ENCODE data around the gene PBX3. TPM values are rescaled to one million over a fixed set of nuclear protein-coding genes. Genes with fewer than 3 reads are reported as not detected.

PBX3 gene
- total RNA-seq, 1 donor from 2014 or later: 71.6 TPM

DNA sequence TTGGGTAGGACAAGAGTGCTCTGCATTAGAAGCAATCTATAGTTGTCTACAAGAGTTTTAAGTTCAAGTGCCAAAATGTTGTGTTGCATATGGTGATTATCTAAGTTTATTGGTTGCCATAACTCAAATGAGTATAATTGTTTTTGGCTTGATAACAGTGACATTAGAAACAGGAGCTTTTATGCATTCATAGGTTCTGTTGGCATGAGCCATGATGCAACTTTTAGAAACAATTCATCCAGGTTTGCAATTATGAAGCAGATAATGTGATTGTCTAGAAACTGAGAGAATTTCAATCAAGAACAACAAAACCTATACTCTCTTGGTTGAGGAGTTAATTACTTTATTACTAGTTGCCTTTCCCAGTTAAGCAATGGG is 137.0 kb downstream of the PBX3 start:
- H3K9me3 Mint-ChIP-seq: no peaks in the 10 kb centered on the region
- H3K4me3 Mint-ChIP-seq: no peak overlapping the region
- no peaks in the 10 kb centered on the region for H3K27me3 Mint-ChIP-seq (ENCODE audit: low read depth)
- H3K4me1 Mint-ChIP-seq: peaks cover 42% of the 10 kb centered on the region
- H3K27ac Mint-ChIP-seq (ENCODE audit: unreplicated experiment): no peak overlapping the region
- H3K36me3 Mint-ChIP-seq (ENCODE audit: low read depth): no peaks in the 10 kb centered on the region
- TF ChIP-seq, protein P1, sequence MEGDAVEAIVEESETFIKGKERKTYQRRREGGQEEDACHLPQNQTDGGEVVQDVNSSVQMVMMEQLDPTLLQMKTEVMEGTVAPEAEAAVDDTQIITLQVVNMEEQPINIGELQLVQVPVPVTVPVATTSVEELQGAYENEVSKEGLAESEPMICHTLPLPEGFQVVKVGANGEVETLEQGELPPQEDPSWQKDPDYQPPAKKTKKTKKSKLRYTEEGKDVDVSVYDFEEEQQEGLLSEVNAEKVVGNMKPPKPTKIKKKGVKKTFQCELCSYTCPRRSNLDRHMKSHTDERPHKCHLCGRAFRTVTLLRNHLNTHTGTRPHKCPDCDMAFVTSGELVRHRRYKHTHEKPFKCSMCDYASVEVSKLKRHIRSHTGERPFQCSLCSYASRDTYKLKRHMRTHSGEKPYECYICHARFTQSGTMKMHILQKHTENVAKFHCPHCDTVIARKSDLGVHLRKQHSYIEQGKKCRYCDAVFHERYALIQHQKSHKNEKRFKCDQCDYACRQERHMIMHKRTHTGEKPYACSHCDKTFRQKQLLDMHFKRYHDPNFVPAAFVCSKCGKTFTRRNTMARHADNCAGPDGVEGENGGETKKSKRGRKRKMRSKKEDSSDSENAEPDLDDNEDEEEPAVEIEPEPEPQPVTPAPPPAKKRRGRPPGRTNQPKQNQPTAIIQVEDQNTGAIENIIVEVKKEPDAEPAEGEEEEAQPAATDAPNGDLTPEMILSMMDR (conservative IDR thresholded peaks at IDR 0.05): no peak
- no peak for DNase-seq (ENCODE audit: low read depth, low spot score)

DNA sequence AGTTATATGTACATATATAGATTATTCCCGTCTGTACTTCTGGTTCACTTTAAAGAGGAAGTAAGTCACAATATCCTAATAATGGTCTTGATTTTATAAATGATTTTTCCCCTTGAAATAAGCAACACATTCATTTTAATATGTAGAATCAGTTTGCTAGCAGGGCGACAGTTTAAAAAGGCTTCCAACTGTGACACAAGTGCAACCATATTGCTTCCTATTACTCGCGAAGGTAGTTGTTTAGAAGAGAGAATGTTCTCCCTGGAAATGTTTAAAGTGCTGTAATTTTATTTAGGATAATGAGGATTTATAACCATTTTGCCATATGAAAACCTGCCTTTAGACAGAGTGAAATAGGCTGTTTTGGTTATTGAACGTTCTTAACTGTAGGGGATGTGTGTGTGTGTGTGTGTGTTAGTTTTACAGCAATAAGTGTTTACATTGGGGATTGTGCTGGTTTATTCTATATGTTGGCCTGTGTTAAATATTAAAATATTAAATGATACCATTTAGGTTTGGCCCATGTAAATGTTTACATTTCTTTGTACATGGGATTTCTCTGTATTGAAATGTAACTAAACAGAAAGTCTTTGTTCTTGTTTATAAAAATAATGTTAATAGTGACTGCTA is 138.3 kb downstream of the PBX3 start:
- Mint-ChIP-seq H3K4me1 (peaks cover 51% of the 10 kb centered on the region), H3K27ac (ENCODE audit: unreplicated experiment) (no peak overlapping the region), H3K9me3 (no peaks in the 10 kb centered on the region)

DNA sequence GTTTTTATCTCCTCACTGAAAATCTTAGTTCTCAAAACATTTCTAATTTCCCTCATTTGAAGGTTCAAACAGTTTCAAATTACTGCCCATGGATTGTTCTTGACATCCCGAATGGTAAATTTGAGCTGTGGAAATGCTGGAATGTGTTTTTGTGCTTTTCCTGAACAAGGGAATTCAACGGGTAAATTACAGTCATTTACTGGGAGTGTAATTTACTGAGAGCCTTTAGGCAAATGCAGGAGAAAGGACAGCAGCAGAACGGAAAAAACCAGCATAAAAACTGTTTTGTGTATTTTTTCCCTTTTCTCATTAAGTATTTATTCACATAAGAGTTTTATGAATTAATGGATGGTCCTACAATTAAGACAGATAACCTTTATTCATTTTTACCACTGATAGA is 139.2 kb downstream of the PBX3 start:
- H3K9me3 Mint-ChIP-seq: no peaks in the 10 kb centered on the region
- no peak overlapping the region for H3K27ac Mint-ChIP-seq (ENCODE audit: unreplicated experiment)
- no peak overlapping the region for H3K4me3 Mint-ChIP-seq
- DNase-seq (ENCODE audit: low read depth, low spot score): no peak
- TF ChIP-seq, protein P1 (conservative IDR thresholded peaks at IDR 0.05): no peak
- H3K36me3 Mint-ChIP-seq (ENCODE audit: low read depth): no peaks in the 10 kb centered on the region
- H3K4me1 Mint-ChIP-seq: peaks cover 51% of the 10 kb centered on the region
- H3K27me3 Mint-ChIP-seq (ENCODE audit: low read depth): no peaks in the 10 kb centered on the region

More for the DNA sequence above, 138.3 kb downstream of the PBX3 start:
- no peaks in the 10 kb centered on the region for H3K36me3 Mint-ChIP-seq (ENCODE audit: low read depth)
- no peak for DNase-seq (ENCODE audit: low read depth, low spot score)
- H3K4me3 Mint-ChIP-seq: peak overlapping the region; percentile 4
- no peaks in the 10 kb centered on the region for H3K27me3 Mint-ChIP-seq (ENCODE audit: low read depth)
- TF ChIP-seq, protein P1 (conservative IDR thresholded peaks at IDR 0.05): no peak

DNA sequence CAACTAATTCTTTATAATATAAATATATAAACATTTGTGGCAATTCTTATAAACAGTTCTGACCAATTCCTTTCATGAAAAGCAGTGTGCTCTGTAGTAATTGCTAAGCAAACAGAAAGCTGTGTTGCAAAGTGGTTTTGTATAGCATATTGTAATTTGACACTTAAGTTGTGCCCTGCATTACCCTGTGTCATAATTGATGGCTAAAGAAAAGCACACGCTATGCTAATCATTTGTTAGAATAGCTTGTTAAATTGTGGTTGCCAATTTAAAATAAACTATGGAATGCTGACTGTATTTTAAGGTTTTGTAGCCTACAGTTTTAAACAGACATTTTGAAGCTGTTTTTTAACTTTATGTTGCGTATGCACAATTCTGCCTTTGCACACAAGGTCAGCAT is 140.0 kb downstream of the PBX3 start:
- peaks cover 51% of the 10 kb centered on the region for H3K4me1 Mint-ChIP-seq
- DNase-seq (ENCODE audit: low read depth, low spot score): no peak
- no peak overlapping the region for H3K27ac Mint-ChIP-seq (ENCODE audit: unreplicated experiment)
- H3K36me3 Mint-ChIP-seq (ENCODE audit: low read depth): no peaks in the 10 kb centered on the region
- H3K27me3 Mint-ChIP-seq (ENCODE audit: low read depth): no peaks in the 10 kb centered on the region
- TF ChIP-seq, protein P1 (conservative IDR thresholded peaks at IDR 0.05): no peak
- H3K4me3 Mint-ChIP-seq: peak overlapping the region; percentile 54
- H3K9me3 Mint-ChIP-seq: no peaks in the 10 kb centered on the region

DNA sequence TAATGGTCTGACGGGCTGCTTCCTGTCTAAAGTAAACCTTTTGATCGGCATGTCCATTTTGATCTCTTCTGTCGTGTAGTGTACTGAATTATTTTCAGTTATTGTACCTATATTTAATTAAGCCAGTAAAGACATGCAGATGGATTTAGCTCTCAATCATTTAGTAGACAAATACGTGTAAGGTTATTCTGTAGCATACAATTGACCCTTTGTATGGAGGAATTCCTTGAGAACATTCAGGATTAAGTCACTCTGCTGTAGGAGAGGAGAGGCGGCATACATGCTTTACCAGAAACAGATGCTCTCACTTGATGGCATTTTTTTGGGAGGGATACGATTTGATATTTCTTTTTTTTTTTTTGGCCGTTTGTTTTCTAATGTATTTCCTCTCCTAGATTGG is 141.0 kb downstream of the PBX3 start:
- Mint-ChIP-seq H3K36me3 (ENCODE audit: low read depth) (no peaks in the 10 kb centered on the region), H3K9me3 (no peaks in the 10 kb centered on the region), H3K4me3 (peak overlapping the region; percentile 52), H3K27ac (ENCODE audit: unreplicated experiment) (no peak overlapping the region), H3K27me3 (ENCODE audit: low read depth) (no peaks in the 10 kb centered on the region), H3K4me1 (peaks cover 51% of the 10 kb centered on the region)
- no peak for DNase-seq (ENCODE audit: low read depth, low spot score)
- TF ChIP-seq, protein P1 (conservative IDR thresholded peaks at IDR 0.05): no peak
